Astrocyte (in vitro differentiated cells and primary cell): Measurements from ENCODE around the gene HSPA12B.

Experiments used
- EZH2 ChIP-seq: IDR thresholded peaks from 2 replicates; pipeline ENCODE4 v1.6.1; 2012; ENCODE audit warnings: mild to moderate bottlenecking, low read length, inconsistent platforms; ENCODE audit not compliant: insufficient read depth
- TF ChIP-seq, protein P1 (sequence below): IDR thresholded peaks from 2 replicates; pipeline ENCODE4 v1.5.1; 2011; ENCODE audit warnings: low read depth, mild to moderate bottlenecking, inconsistent platforms, low read length, moderate library complexity; ENCODE audit not compliant: insufficient read depth

DNA sequence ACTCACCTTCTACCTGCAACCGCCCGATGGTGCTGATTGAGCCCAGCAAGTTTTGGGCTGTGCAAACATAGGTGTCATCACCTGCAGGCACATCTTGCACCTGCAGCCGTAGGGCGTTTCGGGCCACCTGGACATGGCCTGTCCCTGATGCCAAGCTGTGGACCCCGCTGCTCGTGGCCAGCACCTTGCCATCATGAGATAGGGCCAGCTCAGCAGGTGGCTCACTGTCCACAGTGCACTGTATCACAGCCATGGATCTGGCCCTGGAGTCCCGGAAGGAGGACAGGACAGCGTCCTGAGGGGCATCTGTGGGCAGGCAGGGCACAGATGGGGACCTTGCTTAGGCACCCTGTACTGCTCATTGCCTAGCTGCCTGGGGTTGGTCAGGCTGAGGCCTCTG, 40.6 kb upstream of the HSPA12B start:
- TF ChIP-seq, protein P1, sequence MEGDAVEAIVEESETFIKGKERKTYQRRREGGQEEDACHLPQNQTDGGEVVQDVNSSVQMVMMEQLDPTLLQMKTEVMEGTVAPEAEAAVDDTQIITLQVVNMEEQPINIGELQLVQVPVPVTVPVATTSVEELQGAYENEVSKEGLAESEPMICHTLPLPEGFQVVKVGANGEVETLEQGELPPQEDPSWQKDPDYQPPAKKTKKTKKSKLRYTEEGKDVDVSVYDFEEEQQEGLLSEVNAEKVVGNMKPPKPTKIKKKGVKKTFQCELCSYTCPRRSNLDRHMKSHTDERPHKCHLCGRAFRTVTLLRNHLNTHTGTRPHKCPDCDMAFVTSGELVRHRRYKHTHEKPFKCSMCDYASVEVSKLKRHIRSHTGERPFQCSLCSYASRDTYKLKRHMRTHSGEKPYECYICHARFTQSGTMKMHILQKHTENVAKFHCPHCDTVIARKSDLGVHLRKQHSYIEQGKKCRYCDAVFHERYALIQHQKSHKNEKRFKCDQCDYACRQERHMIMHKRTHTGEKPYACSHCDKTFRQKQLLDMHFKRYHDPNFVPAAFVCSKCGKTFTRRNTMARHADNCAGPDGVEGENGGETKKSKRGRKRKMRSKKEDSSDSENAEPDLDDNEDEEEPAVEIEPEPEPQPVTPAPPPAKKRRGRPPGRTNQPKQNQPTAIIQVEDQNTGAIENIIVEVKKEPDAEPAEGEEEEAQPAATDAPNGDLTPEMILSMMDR: no peak
- no peak for TF ChIP-seq EZH2
